Stomach (tissue), 9 donors: ENCODE results near the gene ANK2. TPM values are rescaled to one million over a fixed set of nuclear protein-coding genes. Genes with fewer than 3 reads are reported as not detected.
A peak's percentile ranks its signal among the peaks of the same experiment; 100 is the strongest.

Source experiments
- DNase-seq, 2 donors: peaks; one replicate each; pipeline versions ENCODE4 v3.0.0 to v3.0.0-alpha.2; 2013 to 2019
- H3K27ac ChIP-seq, 5 donors: fragments of 200-600 bp in 4 of 5; sonication (generic) in 4 of 5; one replicate each; pipeline ENCODE4 v1.5.1; 2013 to 2019; ENCODE audit warnings: mild to moderate bottlenecking in 1 of 5, moderate library complexity in 1 of 5
- H3K27me3 ChIP-seq, 3 donors: fragments of 200-600 bp; sonication (generic); one replicate each; pipeline ENCODE4 v1.5.1; 2017 to 2019; ENCODE audit warnings: mixed run types in 1 of 3
- H3K36me3 ChIP-seq, 4 donors: fragments of 200-600 bp; sonication (generic); 1 replicate in 3 of 4; 2 replicates in 1 of 4; pipeline ENCODE4 v1.5.1; 2016 to 2019
- H3K4me1 ChIP-seq, 4 donors: fragments of 200-600 bp; sonication (generic); one replicate each; pipeline ENCODE4 v1.5.1; 2016 to 2019
- H3K4me3 ChIP-seq, 4 donors: fragments of 200-600 bp; sonication (generic) in 3 of 4; one replicate each; pipeline ENCODE4 v1.5.1; 2016 to 2019; ENCODE audit warnings: mild to moderate bottlenecking in 1 of 4
- H3K9me3 ChIP-seq, 4 donors: fragments of 200-600 bp; sonication (generic); one replicate each; pipeline ENCODE4 v1.5.1; 2016 to 2019
- CTCF ChIP-seq, 7 experiments: fragments of 450-650 bp in 4 of 7; fragments of 200-600 bp in 3 of 7; sonication (generic) in 3 of 7; IDR thresholded peaks; one replicate each; pipeline ENCODE4 v1.5.1; 2016 to 2019; ENCODE audit warnings: antibody characterized with exemption in 7 of 7, control low read depth in 2 of 7, mild to moderate bottlenecking in 1 of 7
- EP300 ChIP-seq: sonication (generic); formaldehyde crosslinking; IDR thresholded peaks from one replicate; pipeline ENCODE4 v1.6.1; 2017; ENCODE audit warnings: antibody characterized with exemption
- POLR2A ChIP-seq, 4 donors: fragments of 450-650 bp; IDR thresholded peaks; one replicate each; pipeline ENCODE4 v1.6.1; 2016; ENCODE audit warnings: antibody characterized with exemption in 4 of 4, control low read depth in 2 of 4, mild to moderate bottlenecking in 1 of 4, moderate library complexity in 1 of 4
- POLR2AphosphoS5 ChIP-seq, 3 donors: sonication (generic); formaldehyde crosslinking; IDR thresholded peaks; one replicate each; pipeline ENCODE4 v1.6.1; 2016; ENCODE audit warnings: antibody characterized with exemption in 3 of 3
- WGBS, 5 donors: extraction: QIAGEN DNeasy Blood & Tissue Kit in 3 of 5; methylation state at CpG; one replicate each; pipeline versions ENCODE4 v1.1.5 to v1.1.7; 2013 to 2018; 5-methylcytosine and 5-hydroxymethylcytosine counted together
- intact Hi-C: fragments of 100-400 bp; cut with DNase I; formaldehyde crosslinking; loops from one replicate; pipeline ENCODE4 v1.15.1; 2023; ENCODE audit warnings: low total_unique reads
- polyA plus RNA-seq, 3 donors: library from polyadenylated mRNA; stranded (reverse); fragments of 200-250 nt; gene quantifications; one replicate each; pipeline ENCODE4 v1.2.3, GENCODE V29; 2013
- total RNA-seq, 5 donors: library from RNA; depleted of rRNA; stranded (reverse); fragments of >200 nt; gene quantifications; one replicate each; pipeline versions ENCODE4 v1.1.0 to v1.2.3, GENCODE V29; 2014 to 2016
- donor health status: healthy with polysubstance abuse.
- donor health status: Bipolar disorder and iron deficiency.
- donor health status: healthy.

ANK2 gene
- total and polyA plus RNA-seq, 8 donors, result 1.9 to 123 (median 13.8) TPM

GRCh38 chr4:113349430-113349829 lies 300.0 kb downstream of the ANK2 start:
- Histone ChIP-seq H3K4me1 (no peaks in the 10 kb centered on the region), H3K27ac (no peak overlapping the region), H3K9me3 (no peaks in the 10 kb centered on the region), H3K4me3 (no peak overlapping the region), H3K36me3 (peaks cover 0 to 16% (median 4%) of the 10 kb centered on the region in 4 donors), H3K27me3 (no peaks in the 10 kb centered on the region)
- intact Hi-C loops, result no loop called here
- TF ChIP-seq POLR2A (IDR thresholded peaks at IDR 0.05) (no peak), POLR2AphosphoS5 (IDR thresholded peaks at IDR 0.05) (no peak), EP300 (no peak), CTCF (IDR thresholded peaks at IDR 0.05) (no peak)
- peak in 1 of 2 donors; percentile 13 for DNase-seq
- 68 to 77% (median 73%) methylated on average over 4 of the region's 4 CpGs for WGBS, 5 donors

GRCh38 chr4:113350576-113350975 lies 301.1 kb downstream of the ANK2 start:
- TF ChIP-seq POLR2AphosphoS5 (IDR thresholded peaks at IDR 0.05) (no peak), EP300 (no peak), POLR2A (IDR thresholded peaks at IDR 0.05) (no peak), CTCF (IDR thresholded peaks at IDR 0.05) (no peak)
- DNase-seq, result no peak
- intact Hi-C loops, result no loop called here
- Histone ChIP-seq H3K36me3 (peaks cover 0 to 10% (median 4%) of the 10 kb centered on the region in 4 donors), H3K9me3 (no peaks in the 10 kb centered on the region), H3K27ac (no peak overlapping the region), H3K4me3 (no peak overlapping the region), H3K4me1 (no peaks in the 10 kb centered on the region), H3K27me3 (no peaks in the 10 kb centered on the region)

- TF ChIP-seq POLR2A (IDR thresholded peaks at IDR 0.05) (no peak), CTCF (IDR thresholded peaks at IDR 0.05) (no peak), EP300 (no peak), POLR2AphosphoS5 (IDR thresholded peaks at IDR 0.05) (no peak)
- H3K36me3 ChIP-seq, result no peaks in the 10 kb centered on the region
- no peaks in the 10 kb centered on the region for H3K27me3 ChIP-seq
- peak in 1 of 2 donors; percentile 27 for DNase-seq
- intact Hi-C loops, result no loop called here
- peak overlapping the region in 1 of 4 donors; percentile 21 for H3K4me3 ChIP-seq
- 40 to 58% (median 56%) methylated on average over 13 of the region's 13 CpGs for WGBS, 5 donors
- no peaks in the 10 kb centered on the region for H3K9me3 ChIP-seq
- H3K27ac ChIP-seq, result no peak overlapping the region
- no peaks in the 10 kb centered on the region for H3K4me1 ChIP-seq
Measured at GRCh38 chr4:113355550-113356371, 306.3 kb downstream of the ANK2 start.

- Histone ChIP-seq H3K27me3 (no peaks in the 10 kb centered on the region), H3K4me1 (no peaks in the 10 kb centered on the region), H3K36me3 (no peaks in the 10 kb centered on the region), H3K27ac (no peak overlapping the region), H3K4me3 (no peak overlapping the region), H3K9me3 (no peaks in the 10 kb centered on the region)
- TF ChIP-seq CTCF (IDR thresholded peaks at IDR 0.05) (no peak), POLR2AphosphoS5 (IDR thresholded peaks at IDR 0.05) (no peak), POLR2A (IDR thresholded peaks at IDR 0.05) (no peak), EP300 (no peak)
- no peak for DNase-seq
- WGBS, 5 donors, result 86 to 95% (median 90%) methylated on average over 3 of the region's 3 CpGs
- intact Hi-C loops, result no loop called here
Measured at GRCh38 chr4:113356453-113356852, 307.0 kb downstream of the ANK2 start.
